ELF-1 (cell line): Measurements from ENCODE around the gene ZDHHC14.
"Not testable (repeated sequence)": the region's sequence is repeated elsewhere in the genome, so short reads cannot be mapped to it uniquely, and the experiment has no call there.

ENCODE experiments used
- DNase-seq: peaks from one replicate; pipeline ENCODE4 v3.0.0-alpha.2; 2016; ENCODE audit warnings: low read depth, low spot score

The ZDHHC14 gene

GRCh38 chr6:157443066-157443800 is 62.2 kb downstream of the ZDHHC14 start:
- DNase-seq, result no peak

DNA sequence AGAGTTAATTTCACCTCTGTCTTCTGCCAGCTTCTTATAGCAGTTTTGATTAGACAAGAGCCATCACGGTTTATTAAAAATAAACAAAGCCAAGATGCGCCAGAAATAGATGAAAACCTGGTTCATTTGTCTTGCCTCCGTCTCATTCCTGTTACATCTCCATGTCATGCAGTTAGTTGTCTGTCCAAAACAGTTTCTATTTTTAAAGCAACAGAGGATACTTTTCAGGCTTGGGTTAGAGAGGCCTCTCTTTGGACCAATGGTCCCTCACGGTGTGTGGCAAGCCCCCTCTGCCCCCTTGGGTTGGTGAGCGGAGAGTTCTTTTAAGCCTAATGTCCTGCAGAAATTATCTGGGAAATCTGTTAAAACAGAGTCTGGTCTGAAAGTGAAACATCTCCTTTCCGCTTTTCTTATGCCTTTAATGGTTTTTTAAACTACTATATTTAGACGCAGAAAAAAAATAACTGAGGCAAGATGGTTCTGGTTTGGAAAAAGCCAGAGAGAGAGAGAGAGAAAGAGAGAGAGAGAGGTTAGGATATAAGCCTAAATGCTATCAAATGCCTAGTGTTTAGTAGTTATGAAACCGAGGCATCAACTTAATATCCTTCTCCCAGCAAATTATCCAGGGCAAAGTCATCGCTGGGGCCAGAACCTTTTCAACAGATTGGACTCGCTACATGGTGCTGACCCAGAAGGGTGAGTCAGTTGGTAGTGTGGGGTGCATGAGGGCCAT is 64.5 kb downstream of the ZDHHC14 start:
- no peak for DNase-seq

- no peak for DNase-seq
These were observed 66.7 kb downstream of the ZDHHC14 start for GRCh38 chr6:157447735-157448134.

DNA sequence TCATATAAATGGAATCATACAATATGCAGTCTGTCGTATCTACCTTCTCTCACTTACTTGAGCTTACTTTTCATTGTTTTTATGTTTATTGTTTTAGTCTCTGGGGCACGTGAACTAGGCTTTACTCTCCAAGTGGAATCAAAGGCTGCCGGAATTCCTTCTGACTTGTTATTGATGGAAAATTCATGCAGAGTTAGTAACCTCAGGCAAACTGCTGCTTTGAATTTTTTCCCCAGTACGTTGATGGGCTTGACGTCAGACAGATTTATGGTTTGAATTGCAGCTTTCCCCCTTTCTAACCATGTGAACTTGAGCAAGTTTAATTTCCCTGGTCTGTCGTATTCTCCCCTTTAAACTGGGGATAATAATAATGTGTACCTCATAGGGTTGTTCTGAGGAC is 68.6 kb downstream of the ZDHHC14 start:
- DNase-seq, result no peak

GRCh38 chr6:157450931-157451742 is 70.1 kb downstream of the ZDHHC14 start:
- DNase-seq, result no peak

GRCh38 chr6:157452096-157452495 is 71.1 kb downstream of the ZDHHC14 start:
- no peak for DNase-seq

GRCh38 chr6:157453131-157453530 is 72.1 kb downstream of the ZDHHC14 start:
- DNase-seq, result no peak

DNA sequence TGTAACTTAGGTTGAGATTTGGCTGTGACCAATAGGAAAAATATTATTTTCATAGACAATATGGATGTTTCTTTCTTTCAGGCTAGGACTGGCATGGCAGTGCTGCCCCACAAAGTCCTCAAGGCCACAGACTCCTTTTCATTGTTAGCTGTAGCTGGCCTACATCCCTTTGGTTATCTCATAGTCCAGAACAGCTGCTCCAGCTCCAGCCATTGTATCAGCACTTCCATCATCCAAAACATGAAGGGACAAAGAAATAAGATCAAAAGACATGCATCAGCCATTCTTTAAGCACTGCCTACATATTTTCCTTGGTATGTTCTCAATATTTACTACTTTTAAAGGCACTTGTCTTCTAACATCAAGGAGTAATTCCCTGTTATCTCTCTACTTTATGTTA is 73.0 kb downstream of the ZDHHC14 start:
- no peak for DNase-seq

GRCh38 chr6:157454762-157455714 is 74.0 kb downstream of the ZDHHC14 start:
- no peak for DNase-seq

DNA sequence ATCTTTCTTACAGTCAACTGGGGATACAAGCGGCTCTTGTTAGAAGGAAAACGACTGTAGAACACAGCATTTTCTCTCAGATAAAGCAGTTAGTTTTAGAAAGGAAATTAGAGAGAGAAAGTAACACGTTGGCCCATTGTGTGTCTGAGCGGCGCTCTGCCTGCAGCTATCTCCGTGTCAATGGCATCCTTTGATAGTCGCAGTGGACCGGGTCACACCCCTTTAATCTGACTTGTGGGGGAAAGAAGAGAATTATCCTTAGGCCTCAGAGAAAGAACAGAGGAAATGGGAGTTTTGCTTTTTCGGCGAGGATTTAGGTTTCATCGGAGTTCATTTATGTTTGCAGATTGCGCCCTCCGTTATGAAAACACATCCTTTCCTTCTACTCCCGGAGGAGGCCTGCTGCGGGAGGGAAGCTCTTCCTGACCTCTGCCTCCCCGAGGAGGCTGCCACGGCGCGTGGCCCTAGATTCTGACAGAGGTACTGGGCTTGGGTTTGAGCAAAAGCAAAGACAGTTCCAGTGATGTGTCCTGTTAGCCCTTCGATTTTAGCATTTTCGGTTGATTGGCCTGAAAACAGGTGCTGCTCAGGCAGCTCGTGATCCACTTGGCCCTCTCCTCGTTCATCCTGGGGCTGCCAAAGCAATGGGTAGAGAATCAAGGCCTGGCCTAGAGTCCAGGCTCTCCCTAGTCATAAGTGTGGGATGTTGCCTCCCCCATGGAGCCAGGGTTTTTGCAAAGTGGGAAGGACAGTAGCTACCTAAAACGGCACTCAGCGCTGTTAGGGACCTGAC is 74.9 kb downstream of the ZDHHC14 start:
- no peak for DNase-seq

GRCh38 chr6:157456524-157456829 is 75.5 kb downstream of the ZDHHC14 start:
- DNase-seq, result no peak

DNA sequence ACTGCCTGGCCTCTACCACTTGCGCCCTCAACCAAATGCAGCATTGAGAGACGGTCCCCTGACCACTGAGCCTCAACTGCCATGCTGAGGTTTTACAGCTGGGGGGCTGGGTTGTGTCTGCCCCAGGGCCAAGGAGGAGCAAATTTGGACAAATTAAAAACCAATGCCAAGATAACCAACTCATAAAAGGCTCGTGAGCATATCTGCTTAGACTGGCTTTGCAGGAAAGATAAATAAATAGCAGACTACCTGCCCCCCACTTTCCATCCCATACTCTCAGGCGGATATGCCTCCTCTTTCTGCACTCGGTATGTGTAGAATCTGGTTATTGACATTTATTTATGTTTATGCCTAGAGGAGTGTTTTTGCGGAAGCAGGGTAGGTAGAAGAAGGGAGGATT is 76.8 kb downstream of the ZDHHC14 start:
- no peak for DNase-seq

- no peak for DNase-seq
These were observed 78.3 kb downstream of the ZDHHC14 start for GRCh38 chr6:157459327-157459726.

DNA sequence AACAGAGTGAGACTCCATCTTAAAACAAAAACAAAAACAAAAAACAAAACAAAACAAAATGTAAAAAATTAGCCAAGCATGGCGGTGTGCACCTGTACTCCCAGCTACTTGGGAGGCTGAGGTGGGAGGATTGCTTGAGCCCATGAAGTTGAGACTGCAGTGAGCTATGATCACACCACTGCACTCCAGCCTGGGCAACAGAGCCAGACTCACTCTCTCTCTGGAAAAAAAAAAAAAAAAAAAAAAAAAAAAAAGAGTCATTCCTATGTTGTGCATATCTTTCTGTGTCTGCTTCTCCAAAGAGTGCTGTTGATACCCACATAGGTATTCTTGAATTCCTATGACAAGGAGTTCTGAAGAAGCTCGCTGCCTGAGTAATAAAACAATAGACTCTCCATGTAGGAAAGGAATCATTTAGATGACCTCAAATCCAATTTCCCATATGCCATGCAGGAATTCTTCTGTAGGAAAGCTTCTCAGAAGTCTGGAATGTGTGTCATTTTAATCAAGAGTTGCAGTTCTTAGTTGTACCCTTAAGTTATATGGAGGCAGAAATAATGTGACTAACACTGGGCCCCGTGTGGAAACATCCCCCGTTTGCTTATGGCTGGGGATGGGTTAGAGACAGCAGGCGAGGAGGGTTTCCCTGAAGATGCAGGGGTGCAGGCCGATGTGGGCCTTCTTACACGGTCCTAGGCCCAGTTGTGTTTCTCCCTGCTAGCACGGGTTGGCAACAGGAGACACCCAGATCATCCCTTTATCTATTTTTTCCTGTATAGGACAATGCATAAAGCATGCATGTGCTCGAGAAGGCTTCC is 79.4 kb downstream of the ZDHHC14 start:
- no peak for DNase-seq

GRCh38 chr6:157461000-157461915 is 80.3 kb downstream of the ZDHHC14 start:
- DNase-seq, result peak; percentile 30

GRCh38 chr6:157462956-157463742 is 82.2 kb downstream of the ZDHHC14 start:
- DNase-seq, result no peak

DNA sequence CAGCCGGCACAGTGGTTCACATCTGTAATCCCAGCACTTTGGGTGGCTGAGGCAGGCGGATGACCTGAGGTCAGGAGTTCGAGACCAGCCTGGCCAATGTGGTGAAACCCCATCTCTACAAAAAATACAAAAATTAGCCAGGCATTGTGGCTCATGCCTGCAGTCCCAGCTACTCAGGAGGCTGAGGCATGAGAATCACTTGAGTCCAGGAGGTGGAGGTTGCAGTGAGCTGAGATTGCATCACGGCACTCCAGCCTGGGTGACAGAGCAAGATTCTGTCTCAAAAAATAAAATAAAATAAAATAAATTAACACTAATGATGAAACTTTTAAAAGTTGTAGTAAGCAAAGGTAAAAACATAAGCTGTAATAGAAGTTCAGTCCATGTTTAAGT is 82.7 kb downstream of the ZDHHC14 start:
- not testable (repeated sequence) for DNase-seq
